Measurements from ENCODE around the gene TRAM2. TPM values are rescaled to one million over a fixed set of nuclear protein-coding genes. Genes with fewer than 3 reads are reported as not detected.

The TRAM2 gene
- total RNA-seq, 1 donor = 196 TPM

DNA sequence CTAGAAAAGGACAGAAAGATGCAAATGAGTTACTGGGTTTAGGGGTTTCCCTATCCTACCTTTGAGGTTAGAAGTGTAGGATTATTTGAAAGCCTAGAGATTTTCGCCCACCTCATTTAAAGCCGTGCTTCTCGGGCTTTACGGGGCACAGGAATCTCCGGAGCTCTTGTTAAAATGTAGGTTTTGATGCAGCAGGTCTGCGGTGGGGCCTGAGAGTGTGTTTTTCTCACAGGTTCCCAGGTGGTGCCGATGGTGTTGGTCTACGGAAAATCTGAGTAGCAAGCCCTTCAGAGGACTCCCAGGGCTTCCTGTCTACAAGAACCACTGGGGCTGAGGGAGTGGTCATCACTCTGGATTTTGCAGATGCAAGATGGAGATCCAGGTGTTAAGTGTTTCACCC is 47.5 kb downstream of the TRAM2 start:
- no peak overlapping the region for H3K4me3 ChIP-seq (ENCODE audit: low read depth, low read length)
- TF ChIP-seq, protein P1, sequence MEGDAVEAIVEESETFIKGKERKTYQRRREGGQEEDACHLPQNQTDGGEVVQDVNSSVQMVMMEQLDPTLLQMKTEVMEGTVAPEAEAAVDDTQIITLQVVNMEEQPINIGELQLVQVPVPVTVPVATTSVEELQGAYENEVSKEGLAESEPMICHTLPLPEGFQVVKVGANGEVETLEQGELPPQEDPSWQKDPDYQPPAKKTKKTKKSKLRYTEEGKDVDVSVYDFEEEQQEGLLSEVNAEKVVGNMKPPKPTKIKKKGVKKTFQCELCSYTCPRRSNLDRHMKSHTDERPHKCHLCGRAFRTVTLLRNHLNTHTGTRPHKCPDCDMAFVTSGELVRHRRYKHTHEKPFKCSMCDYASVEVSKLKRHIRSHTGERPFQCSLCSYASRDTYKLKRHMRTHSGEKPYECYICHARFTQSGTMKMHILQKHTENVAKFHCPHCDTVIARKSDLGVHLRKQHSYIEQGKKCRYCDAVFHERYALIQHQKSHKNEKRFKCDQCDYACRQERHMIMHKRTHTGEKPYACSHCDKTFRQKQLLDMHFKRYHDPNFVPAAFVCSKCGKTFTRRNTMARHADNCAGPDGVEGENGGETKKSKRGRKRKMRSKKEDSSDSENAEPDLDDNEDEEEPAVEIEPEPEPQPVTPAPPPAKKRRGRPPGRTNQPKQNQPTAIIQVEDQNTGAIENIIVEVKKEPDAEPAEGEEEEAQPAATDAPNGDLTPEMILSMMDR (IDR thresholded peaks at IDR 0.05; ENCODE audit: insufficient read depth, low read depth, low read length) = no peak

DNA sequence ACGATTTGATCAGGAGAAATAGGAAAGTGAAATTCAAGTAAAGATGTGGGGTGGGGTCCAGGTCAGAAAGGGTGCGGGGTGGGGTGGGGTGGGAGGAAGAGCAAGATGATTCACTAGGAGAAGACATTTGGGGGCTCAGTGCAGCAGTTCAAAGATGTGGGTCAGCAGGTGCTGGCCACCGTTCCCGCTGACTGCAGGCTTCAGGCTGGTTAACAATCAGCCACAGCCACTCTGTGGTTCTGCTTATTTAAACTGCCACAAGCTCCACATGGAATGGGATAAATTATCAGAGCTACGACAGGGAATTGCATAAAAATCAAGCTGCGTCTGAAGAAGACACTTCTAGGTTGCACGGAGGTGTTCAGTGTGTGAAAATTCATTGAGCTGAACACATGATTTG is 49.4 kb downstream of the TRAM2 start:
- TF ChIP-seq, protein P1 (IDR thresholded peaks at IDR 0.05; ENCODE audit: insufficient read depth, low read depth, low read length) = no peak
- H3K4me3 ChIP-seq (ENCODE audit: low read depth, low read length) = no peak overlapping the region
- no peak for DNase-seq (ENCODE audit: low read depth)

More for the DNA sequence above, 47.5 kb downstream of the TRAM2 start:
- DNase-seq (ENCODE audit: low read depth) = no peak

DNA sequence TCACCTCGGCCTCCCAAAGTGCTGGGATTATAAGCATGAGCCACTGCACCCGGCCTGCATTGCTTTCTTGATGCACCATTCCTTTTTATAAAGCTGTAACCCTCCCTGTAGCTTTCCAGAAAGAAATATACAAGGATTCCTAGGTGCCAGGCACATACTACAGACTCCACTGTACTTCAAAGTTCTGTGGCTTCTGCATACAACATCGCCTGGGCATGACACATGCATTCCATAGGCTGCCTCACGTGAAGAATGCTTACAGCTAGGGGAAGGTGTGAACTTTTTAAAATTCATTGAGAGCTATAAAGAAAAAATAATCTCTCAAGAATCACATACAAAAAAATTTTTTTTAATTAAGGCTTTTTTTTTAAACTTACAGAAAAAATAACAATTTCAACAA is 50.2 kb downstream of the TRAM2 start:
- DNase-seq (ENCODE audit: low read depth) = no peak
- TF ChIP-seq, protein P1 (IDR thresholded peaks at IDR 0.05; ENCODE audit: insufficient read depth, low read depth, low read length) = no peak
- no peak overlapping the region for H3K4me3 ChIP-seq (ENCODE audit: low read depth, low read length)

DNA sequence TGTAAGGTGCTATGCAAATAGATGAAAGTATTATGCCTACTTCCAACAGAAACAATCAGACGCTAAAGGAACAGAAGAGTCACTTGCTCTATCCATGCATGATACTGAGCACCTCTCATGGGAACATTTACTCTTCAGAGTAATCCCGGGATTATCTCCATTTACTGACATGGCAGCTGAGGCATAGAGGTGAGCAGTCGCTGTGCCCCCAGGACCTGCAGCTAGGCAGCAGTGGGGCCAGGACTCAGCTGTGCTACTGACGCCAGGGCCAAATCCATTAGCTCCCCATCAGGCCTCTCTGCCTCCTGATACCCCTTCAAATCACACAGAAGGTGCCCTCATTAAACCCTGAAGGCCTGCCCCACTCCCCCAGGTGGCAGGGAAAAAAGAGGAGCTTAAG is 51.9 kb downstream of the TRAM2 start:
- TF ChIP-seq, protein P1 (IDR thresholded peaks at IDR 0.05; ENCODE audit: insufficient read depth, low read depth, low read length) = no peak
- no peak overlapping the region for H3K4me3 ChIP-seq (ENCODE audit: low read depth, low read length)
- DNase-seq (ENCODE audit: low read depth) = no peak

DNA sequence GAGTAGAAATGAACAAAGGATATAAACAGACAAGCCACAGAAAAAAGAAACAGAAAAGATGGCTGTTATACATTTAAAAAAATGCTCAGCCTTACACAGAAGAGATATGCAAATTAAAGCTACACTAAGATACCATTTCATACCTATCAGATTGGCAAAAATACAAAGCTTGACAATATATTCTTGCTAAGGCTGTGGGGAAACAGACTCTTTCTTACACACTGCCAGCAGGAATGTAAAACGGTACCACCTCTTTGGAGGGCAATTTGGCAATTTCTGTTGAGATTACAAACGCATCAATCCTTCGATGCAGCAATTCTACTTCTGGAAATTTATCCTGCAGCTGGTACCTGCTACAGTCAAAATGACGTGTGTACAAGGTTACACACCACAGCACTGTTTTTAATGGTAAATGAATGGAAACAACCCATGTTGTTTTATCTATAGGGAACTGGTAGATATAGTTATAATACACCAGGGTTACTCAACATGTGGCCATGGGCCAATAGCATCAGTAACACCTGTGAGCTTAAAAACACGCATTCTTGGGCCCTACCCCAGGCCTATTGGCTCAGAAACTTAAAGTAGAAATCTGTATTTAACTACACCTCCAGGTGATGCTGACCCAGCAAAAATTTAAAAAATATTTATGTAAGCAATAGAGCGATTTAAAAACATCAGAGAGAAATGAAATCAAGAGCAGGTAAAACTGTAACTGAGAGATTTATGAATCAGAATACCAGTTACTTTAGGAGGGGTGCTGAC is 53.3 kb downstream of the TRAM2 start:
- DNase-seq (ENCODE audit: low read depth) = no peak
- no peak overlapping the region for H3K4me3 ChIP-seq (ENCODE audit: low read depth, low read length)
- TF ChIP-seq, protein P1 (IDR thresholded peaks at IDR 0.05; ENCODE audit: insufficient read depth, low read depth, low read length) = no peak

DNA sequence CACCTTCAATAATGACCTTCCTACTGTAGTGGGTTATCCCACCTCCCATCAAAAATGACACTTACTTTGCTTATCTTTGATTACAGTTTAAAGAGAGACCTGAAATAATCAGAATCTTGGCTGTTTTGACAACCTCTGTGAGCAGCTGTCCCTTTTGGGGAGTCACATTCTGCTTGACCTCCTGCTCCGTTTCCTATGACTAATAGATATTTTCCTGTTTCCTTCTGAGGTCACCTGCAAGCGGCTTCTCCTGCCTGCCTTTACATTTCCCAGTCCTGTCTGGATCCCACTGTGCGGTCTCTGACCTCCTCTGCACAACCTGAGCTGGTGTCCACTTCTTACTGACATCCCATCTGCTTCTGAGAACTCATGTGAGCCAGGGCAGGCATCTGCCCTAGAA is 54.2 kb downstream of the TRAM2 start:
- TF ChIP-seq, protein P1 (IDR thresholded peaks at IDR 0.05; ENCODE audit: insufficient read depth, low read depth, low read length) = no peak
- peak; percentile 68 for DNase-seq (ENCODE audit: low read depth)
- no peak overlapping the region for H3K4me3 ChIP-seq (ENCODE audit: low read depth, low read length)

Data from fibroblast of villous mesenchyme (primary cell).